H1 (cell line): Measurements from ENCODE around the gene ZYG11B. TPM values are rescaled to one million over a fixed set of nuclear protein-coding genes. Genes with fewer than 3 reads are reported as not detected.

Experiments used
- ASH2L ChIP-seq: fragments of 200-600, 300-600 bp; sonication (generic); IDR thresholded peaks from one replicate; pipeline ENCODE4 v1.7.1; 2017; ENCODE audit warnings: low read length
- CTBP2 ChIP-seq: IDR thresholded peaks from 2 replicates; pipeline ENCODE4 v1.7.0; 2011; ENCODE audit warnings: borderline replicate concordance, mild to moderate bottlenecking, moderate library complexity, mixed read lengths, low read length; ENCODE audit not compliant: insufficient read depth, insufficient read length
- EP300 ChIP-seq, 2 experiments: IDR thresholded peaks; 1 replicate in 1 of 2; 2 replicates in 1 of 2; pipeline ENCODE4 v1.6.1; 2011 to 2012; ENCODE audit warnings: low read depth in 2 of 2, low read length in 2 of 2, mild to moderate bottlenecking in 2 of 2, borderline replicate concordance in 1 of 2, inconsistent platforms in 1 of 2, moderate library complexity in 1 of 2
- POLR2A ChIP-seq, 2 experiments: IDR thresholded peaks; 1 replicate in 1 of 2; 2 replicates in 1 of 2; pipeline ENCODE4 v1.6.1; 2011; ENCODE audit warnings: low read depth in 2 of 2, low read length in 2 of 2, mild to moderate bottlenecking in 2 of 2; ENCODE audit errors: control extremely low read depth in 1 of 2
- SIN3A ChIP-seq, 2 experiments: IDR thresholded peaks in 1 of 2; conservative IDR thresholded peaks in 1 of 2; 2 replicates each; pipeline ENCODE4 v1.6.1; 2011 to 2012; ENCODE audit warnings: low read length in 2 of 2, improper control_type of control experiment in 1 of 2, low read depth in 1 of 2, mild to moderate bottlenecking in 1 of 2
- SIX5 ChIP-seq: IDR thresholded peaks from 2 replicates; pipeline ENCODE4 v1.6.1; 2011; ENCODE audit warnings: mild to moderate bottlenecking, low read depth, low read length
- ZNF274 ChIP-seq: IDR thresholded peaks from 2 replicates; pipeline ENCODE4 v1.7.0; 2012; ENCODE audit warnings: low read length, borderline replicate concordance; ENCODE audit errors: extremely low read depth
- polyA plus RNA-seq, 7 experiments: library from polyadenylated mRNA; depleted of rRNA in 3 of 7; stranded (reverse) in 5 of 7; unstranded in 2 of 7; fragments of >200 nt in 5 of 7; fragments of 200-250 nt in 2 of 7; gene quantifications; 1 replicate in 5 of 7; 2 replicates in 1 of 7; 4 replicates in 1 of 7; pipeline versions ENCODE4 v1.2.1 to v1.2.3, GENCODE V29; 2011 to 2013; ENCODE audit warnings: missing spikeins in 2 of 7, mixed read lengths in 2 of 7
- total RNA-seq: library from RNA; stranded (reverse); fragmentation: NEBNext Ultra II Directional; extraction: Animal tissue kit (Norgen Biotek cat#: 25700); gene quantifications from 2 replicates; pipeline ENCODE4 v1.2.1, GENCODE V29; 2021
- TF ChIP-seq, protein P1 (sequence below): fragments of 300-600 bp; sonication (generic); IDR thresholded peaks from 2 replicates; pipeline ENCODE4 v1.7.1; 2012; ENCODE audit warnings: low read length, moderate library complexity, mild to moderate bottlenecking, inconsistent platforms; ENCODE audit not compliant: insufficient replicate concordance

Gene ZYG11B
- total and polyA plus RNA-seq, 2 of the 8 experiments (the other 6 are each of a cell fraction or from before 2014, with no cell fraction given): 4.4 to 20.9 TPM

- TF ChIP-seq, protein P1, sequence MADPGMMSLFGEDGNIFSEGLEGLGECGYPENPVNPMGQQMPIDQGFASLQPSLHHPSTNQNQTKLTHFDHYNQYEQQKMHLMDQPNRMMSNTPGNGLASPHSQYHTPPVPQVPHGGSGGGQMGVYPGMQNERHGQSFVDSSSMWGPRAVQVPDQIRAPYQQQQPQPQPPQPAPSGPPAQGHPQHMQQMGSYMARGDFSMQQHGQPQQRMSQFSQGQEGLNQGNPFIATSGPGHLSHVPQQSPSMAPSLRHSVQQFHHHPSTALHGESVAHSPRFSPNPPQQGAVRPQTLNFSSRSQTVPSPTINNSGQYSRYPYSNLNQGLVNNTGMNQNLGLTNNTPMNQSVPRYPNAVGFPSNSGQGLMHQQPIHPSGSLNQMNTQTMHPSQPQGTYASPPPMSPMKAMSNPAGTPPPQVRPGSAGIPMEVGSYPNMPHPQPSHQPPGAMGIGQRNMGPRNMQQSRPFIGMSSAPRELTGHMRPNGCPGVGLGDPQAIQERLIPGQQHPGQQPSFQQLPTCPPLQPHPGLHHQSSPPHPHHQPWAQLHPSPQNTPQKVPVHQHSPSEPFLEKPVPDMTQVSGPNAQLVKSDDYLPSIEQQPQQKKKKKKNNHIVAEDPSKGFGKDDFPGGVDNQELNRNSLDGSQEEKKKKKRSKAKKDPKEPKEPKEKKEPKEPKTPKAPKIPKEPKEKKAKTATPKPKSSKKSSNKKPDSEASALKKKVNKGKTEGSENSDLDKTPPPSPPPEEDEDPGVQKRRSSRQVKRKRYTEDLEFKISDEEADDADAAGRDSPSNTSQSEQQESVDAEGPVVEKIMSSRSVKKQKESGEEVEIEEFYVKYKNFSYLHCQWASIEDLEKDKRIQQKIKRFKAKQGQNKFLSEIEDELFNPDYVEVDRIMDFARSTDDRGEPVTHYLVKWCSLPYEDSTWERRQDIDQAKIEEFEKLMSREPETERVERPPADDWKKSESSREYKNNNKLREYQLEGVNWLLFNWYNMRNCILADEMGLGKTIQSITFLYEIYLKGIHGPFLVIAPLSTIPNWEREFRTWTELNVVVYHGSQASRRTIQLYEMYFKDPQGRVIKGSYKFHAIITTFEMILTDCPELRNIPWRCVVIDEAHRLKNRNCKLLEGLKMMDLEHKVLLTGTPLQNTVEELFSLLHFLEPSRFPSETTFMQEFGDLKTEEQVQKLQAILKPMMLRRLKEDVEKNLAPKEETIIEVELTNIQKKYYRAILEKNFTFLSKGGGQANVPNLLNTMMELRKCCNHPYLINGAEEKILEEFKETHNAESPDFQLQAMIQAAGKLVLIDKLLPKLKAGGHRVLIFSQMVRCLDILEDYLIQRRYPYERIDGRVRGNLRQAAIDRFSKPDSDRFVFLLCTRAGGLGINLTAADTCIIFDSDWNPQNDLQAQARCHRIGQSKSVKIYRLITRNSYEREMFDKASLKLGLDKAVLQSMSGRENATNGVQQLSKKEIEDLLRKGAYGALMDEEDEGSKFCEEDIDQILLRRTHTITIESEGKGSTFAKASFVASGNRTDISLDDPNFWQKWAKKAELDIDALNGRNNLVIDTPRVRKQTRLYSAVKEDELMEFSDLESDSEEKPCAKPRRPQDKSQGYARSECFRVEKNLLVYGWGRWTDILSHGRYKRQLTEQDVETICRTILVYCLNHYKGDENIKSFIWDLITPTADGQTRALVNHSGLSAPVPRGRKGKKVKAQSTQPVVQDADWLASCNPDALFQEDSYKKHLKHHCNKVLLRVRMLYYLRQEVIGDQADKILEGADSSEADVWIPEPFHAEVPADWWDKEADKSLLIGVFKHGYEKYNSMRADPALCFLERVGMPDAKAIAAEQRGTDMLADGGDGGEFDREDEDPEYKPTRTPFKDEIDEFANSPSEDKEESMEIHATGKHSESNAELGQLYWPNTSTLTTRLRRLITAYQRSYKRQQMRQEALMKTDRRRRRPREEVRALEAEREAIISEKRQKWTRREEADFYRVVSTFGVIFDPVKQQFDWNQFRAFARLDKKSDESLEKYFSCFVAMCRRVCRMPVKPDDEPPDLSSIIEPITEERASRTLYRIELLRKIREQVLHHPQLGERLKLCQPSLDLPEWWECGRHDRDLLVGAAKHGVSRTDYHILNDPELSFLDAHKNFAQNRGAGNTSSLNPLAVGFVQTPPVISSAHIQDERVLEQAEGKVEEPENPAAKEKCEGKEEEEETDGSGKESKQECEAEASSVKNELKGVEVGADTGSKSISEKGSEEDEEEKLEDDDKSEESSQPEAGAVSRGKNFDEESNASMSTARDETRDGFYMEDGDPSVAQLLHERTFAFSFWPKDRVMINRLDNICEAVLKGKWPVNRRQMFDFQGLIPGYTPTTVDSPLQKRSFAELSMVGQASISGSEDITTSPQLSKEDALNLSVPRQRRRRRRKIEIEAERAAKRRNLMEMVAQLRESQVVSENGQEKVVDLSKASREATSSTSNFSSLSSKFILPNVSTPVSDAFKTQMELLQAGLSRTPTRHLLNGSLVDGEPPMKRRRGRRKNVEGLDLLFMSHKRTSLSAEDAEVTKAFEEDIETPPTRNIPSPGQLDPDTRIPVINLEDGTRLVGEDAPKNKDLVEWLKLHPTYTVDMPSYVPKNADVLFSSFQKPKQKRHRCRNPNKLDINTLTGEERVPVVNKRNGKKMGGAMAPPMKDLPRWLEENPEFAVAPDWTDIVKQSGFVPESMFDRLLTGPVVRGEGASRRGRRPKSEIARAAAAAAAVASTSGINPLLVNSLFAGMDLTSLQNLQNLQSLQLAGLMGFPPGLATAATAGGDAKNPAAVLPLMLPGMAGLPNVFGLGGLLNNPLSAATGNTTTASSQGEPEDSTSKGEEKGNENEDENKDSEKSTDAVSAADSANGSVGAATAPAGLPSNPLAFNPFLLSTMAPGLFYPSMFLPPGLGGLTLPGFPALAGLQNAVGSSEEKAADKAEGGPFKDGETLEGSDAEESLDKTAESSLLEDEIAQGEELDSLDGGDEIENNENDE: no peak
- TF ChIP-seq SIX5 (no peak), CTBP2 (no peak), POLR2A (IDR thresholded peaks at IDR 0.05; ENCODE audit: control extremely low read depth in 1 of 2, low read depth in 2 of 2, low read length in 2 of 2) (no peak), SIN3A (conservative IDR thresholded peaks at IDR 0.05 in 1 of 2, IDR thresholded peaks at IDR 0.05 in 1 of 2; ENCODE audit: low read depth in 1 of 2, low read length in 2 of 2) (no peak), ZNF274 (no peak), EP300 (IDR thresholded peaks at IDR 0.05; ENCODE audit: borderline replicate concordance in 1 of 2, low read depth in 2 of 2, low read length in 2 of 2) (no peak), ASH2L (no peak)
These were observed 3.0 kb upstream of the ZYG11B start (continued) for GRCh38 chr1:52723260-52723659.
